Activated CD4-positive, alpha-beta T cell treated with anti-CD3 and anti-CD28 coated beads, Interleukin-2, amount 50 U/mL, for 1 hour (primary cell): ENCODE data around the gene RHOF.
A peak's percentile ranks its signal among the peaks of the same experiment; 100 is the strongest.

ENCODE experiments used
- DNase-seq: peaks from one replicate; pipeline ENCODE4 v3.0.0-alpha.2; 2020

Gene RHOF

DNA sequence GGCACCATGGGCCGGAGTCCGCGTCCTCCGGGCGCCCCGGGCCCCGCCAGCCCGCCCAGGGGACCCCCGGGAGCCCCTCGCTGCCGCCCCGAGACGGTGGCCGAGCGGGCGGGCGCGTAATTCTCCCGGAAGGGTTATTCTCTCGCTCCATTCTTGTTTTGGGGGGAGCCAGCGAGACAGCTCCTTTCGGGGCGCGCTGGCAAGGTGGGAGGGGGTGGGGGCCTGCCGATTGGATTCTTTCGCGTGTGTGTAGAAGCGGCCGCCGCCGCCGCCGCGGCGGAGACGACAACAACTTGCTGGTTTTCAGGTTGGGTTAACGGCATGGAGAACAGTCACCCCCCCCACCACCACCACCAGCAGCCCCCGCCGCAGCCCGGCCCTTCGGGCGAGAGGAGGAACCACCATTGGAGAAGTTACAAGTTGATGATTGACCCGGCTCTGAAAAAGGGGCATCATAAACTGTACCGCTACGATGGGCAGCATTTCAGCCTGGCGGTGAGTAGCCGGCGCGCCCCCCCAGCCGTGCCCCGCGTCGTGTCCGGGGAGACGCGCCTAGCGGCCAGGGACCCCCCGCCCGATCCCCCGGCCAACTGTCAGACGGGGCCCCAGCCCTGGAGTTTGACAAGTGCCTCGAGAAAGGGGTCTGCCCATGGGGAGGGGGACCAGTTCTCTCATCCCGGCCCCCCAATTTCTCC, 11.1 kb upstream of the RHOF start:
- DNase-seq, result peak; percentile 68

DNA sequence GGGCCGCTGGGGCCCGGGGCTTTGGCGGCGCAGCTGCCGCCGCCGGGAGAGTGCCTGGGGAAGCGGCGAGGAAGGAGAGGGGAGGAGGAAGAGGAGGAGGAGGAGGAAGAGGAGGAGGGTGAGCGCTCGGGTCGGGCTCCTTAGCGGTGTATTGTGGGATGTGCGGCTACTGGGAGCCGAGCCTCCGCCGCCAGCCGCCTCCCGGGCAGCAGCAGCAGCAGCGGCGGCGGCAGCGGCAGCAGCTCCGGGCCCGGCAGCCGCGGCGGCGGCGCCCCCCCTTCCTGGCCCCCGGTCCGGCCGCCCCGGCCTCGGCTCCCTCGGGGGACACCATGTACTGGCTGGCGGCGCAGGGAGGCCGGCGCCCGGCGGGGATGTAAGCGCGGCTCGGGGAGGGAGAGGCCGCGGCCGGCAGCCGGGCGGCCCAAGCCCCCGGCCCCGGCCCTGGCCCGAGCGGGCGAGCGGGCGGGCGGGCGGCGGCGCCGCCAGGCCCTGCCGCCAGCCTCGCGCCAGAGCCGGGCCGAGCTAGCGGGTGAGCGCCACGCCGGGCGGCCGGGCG, 10.5 kb upstream of the RHOF start, which contains the start of gene SETD1B:
Gene SETD1B, plus strand, starts transcription at position 149 of the 556 bp plus-strand sequence. CDS start 729 bp downstream, outside the sequence.
- DNase-seq, result peak; percentile 52

DNA sequence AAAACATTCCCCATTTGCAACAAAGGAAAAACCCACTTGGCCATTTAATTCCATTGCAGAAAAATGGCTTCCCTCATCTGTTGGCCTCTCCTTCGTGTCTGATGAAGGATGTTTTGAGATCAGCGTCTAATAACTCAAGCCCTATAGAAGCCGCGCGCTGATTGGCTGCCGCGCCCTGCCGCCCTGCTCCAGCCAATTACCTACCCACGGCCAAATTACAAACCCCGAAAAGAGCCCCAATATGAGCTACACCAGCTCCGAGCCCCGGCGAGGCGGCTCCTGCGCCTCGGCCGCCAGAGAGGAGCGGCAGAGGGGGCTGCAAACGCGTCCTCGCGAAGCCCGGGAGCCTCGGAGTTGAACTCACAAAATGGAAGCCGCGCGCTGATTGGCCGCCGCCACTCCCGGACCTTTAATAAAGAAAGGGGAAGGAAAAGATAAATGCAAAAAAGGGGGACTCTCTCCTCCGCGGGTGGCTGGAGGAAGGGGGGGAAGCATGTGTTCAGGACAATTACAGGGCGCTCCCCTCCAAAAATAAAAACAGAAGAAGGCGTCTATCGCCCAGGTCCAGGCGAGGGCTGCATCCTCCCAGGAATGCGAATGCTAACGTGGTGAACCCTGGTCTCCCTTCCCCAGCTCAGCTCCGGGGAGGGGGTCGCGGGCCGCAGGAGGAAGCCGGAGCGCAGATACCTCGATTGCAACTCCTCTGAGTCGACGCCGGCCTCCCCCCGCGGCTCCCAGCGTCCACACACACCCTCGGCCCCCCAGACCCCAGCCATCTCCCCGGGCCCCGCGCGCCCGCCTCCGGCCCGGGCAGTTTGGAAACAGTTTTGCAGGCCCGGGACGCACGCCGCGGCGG, 9.6 kb upstream of the RHOF start:
- DNase-seq, result peak; percentile 84

DNA sequence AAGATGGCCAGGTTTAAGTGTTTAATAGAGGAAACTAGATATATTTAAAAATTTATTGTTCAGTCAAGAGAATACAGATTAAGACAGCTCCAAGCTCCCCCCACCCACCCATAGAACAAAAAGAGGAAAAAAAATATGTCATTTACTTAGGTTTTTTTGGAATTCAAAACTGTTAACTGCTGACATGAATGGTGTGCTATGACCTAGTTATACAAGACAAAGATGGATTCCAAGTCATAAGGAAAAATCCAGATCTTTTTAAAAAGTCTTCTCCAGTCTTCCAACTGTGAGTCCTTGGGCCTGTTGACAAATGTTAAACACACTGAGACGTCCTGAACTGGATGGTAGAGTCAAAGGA, 9.0 kb upstream of the RHOF start:
- no peak for DNase-seq

GRCh38 chr12:121801595-121802484, 8.4 kb upstream of the RHOF start:
- peak; percentile 53 for DNase-seq

- peak; percentile 76 for DNase-seq
Observed at GRCh38 chr12:121800694-121801594, 7.5 kb upstream of the RHOF start.

DNA sequence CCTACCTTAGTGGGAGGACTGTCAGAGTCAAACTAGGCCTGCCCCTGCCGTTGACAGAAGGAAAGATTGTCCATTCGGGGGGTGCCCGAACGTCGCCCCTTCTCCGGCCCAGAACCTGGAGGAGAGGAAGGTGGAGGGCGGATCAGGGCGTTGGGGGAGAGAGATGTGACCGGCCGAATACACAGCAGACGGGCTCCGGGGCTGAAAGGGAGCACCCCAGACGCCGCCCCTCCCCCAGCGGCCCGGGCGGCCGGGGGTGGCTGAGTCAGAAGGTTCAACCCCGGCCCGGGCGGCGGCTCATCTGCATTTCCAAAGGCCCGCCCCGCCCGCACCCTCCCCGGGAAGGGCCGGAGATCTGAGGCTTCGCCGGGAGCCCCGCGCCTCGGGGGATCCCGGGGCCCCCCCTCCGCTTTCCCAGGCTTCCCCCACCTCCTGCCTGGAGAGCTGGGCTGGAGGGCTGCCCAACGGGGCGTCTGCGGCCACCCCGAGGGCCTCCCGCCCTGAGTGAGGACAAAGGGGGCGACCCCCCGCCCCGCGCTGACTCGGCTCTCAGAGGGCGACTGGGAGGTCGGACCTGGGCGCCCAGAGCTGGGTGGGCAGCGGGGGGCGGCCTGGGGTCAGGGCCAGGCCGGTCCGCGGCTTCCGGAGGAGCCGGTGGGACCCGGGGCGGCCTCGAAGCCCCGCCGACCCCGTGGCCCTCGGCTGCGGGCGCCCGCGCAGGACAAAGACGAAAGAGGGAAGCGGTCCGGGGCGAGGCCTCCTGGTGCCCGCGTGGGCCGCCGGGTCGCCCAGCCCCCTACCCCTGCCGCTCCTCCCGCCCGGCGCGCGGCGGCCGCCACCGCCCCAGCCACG, 6.6 kb upstream of the RHOF start:
- DNase-seq, result peak; percentile 72

GRCh38 chr12:121799156-121799841, 5.8 kb upstream of the RHOF start:
- peak; percentile 62 for DNase-seq

DNA sequence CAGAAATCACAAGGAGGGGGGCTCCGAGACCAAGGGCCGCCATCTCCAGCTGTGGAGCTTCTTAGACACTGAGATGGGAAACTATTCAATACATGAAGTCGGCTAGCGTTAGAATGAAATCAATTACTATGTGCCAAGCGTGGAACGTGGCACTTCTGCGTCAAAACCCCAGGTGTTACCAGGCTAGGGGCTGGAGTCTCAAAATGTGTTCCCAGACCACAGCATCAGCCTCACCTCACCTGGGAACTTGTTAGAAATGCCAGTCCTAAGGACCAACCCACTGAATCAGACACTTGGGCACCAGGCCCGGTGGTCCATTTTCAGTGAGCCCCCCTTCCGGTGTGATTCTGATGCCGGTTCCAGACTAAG, 5.3 kb upstream of the RHOF start:
- DNase-seq, result no peak

GRCh38 chr12:121797937-121798786, 4.7 kb upstream of the RHOF start:
- DNase-seq, result no peak

DNA sequence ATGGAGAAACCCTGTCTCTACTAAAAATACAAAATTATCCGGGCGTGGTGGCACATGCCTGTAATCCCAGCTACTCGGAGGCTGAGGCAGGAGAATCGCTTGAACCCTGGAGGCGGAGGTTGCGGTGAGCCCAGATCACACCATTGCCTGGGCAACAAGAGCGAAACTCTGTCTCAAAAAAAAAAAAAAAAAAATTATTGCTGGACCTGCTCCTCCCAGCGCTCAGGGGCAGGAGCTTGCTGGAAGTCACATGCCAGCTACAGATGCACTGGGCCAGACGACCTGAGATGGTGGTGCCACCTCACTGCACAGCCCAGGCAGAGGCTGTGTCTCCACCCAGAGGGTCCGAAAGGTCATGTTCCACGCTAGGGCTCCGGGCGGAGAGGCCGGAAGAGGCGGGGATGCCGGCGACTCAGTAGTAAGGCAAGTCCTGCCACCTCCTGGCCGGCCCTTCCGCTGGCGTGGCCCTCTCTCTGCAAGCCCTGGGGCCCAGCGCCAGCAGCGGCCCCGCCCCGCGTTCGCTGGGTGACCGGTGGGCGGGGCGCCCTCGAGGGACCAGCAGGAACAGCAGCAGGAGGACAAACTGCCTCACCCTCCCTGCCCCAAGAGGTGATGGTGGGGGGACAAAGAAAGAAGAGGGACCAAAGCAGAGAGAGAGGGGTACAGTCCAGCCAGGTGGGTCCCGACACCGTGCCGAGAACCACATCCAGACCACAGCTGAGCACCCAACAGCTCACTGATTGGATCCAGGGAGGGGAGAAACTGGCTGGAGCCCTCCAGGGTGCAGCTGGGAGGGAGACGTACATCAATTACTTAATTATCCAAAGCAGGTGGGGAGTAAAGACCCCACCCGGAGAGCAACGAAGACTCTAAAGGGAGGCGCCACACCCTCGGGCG, 3.6 kb upstream of the RHOF start:
- DNase-seq, result no peak

- DNase-seq, result peak; percentile 85
Observed at GRCh38 chr12:121795034-121795968, 1.8 kb upstream of the RHOF start.

DNA sequence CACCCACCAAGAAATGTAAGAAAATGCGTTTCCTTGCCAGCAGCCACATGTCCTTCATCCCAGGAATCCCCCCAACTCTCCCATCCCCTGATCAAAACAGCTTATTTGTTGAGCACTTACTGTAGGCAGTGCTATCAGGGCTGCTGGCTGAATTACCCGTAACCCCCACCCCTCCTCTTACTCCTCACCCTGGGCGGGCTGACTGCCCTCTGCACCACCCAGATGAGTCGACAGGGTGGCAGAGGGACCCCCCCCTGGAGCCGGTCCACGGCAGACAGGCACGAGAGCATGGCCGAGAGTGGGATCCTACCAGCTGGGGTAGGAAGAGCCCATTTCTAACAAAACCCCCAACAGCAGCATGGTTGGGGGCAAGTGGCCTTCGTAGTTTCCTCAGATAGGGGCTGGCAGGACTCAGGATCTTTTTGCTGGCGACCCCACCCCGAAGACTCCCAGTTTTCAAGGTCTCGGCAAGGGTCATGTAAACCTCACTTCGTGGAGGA, 1.1 kb upstream of the RHOF start:
- DNase-seq, result no peak

GRCh38 chr12:121793838-121794533, 498 bp upstream of the RHOF start:
- peak; percentile 96 for DNase-seq

GRCh38 chr12:121792607-121793439, 665 bp downstream of the RHOF start:
- peak; percentile 60 for DNase-seq
